Karpas-422 (cell line): Measurements from ENCODE around the gene BNC2. TPM values are rescaled to one million over a fixed set of nuclear protein-coding genes. Genes with fewer than 3 reads are reported as not detected.

Source experiments
- DNase-seq: peaks from one replicate; pipeline ENCODE4 v3.0.0-alpha.2; 2015
- H2AFZ ChIP-seq: fragments of 200-600 bp; sonication (generic); 2 replicates; pipeline ENCODE4 v1.6.1; 2014; ENCODE audit warnings: antibody characterized with exemption, low read length, mixed read lengths
- H3K27ac ChIP-seq: fragments of 200-600 bp; sonication (generic); 2 replicates; pipeline ENCODE4 v1.5.1; 2014; ENCODE audit warnings: mild to moderate bottlenecking, low read length, moderate library complexity
- H3K27me3 ChIP-seq: fragments of 200-600 bp; sonication (generic); 2 replicates; pipeline ENCODE4 v1.6.1; 2014; ENCODE audit warnings: low read length, mixed read lengths
- H3K36me3 ChIP-seq: fragments of 200-600 bp; sonication (generic); 2 replicates; pipeline ENCODE4 v1.6.1; 2014; ENCODE audit warnings: low read length, mixed read lengths; ENCODE audit not compliant: insufficient read depth
- H3K4me1 ChIP-seq: fragments of 200-600 bp; sonication (generic); 2 replicates; pipeline ENCODE4 v1.6.1; 2014; ENCODE audit warnings: mild to moderate bottlenecking, low read length, mixed read lengths
- H3K4me2 ChIP-seq: fragments of 200-600 bp; sonication (generic); 2 replicates; pipeline ENCODE4 v1.6.1; 2014; ENCODE audit warnings: low read length, low read depth, mild to moderate bottlenecking; ENCODE audit not compliant: poor library complexity, severe bottlenecking
- H3K4me3 ChIP-seq: fragments of 200-600 bp; sonication (generic); 2 replicates; pipeline ENCODE4 v1.5.1; 2014; ENCODE audit warnings: mild to moderate bottlenecking, antibody characterized with exemption, low read length, mixed read lengths
- H3K79me2 ChIP-seq: fragments of 200-600 bp; sonication (generic); 2 replicates; pipeline ENCODE4 v1.6.1; 2014; ENCODE audit warnings: mild to moderate bottlenecking, low read length, mixed read lengths
- H3K9ac ChIP-seq: fragments of 200-600 bp; sonication (generic); 2 replicates; pipeline ENCODE4 v1.6.0; 2014; ENCODE audit warnings: low read length
- H3K9me2 ChIP-seq: fragments of 200-600 bp; sonication (generic), shearing (Covaris generic); replicated peaks from 2 replicates; pipeline ENCODE4 v1.6.0; 2014; ENCODE audit warnings: mild to moderate bottlenecking, low read length, moderate library complexity; ENCODE audit not compliant: insufficient read depth
- H3K9me3 ChIP-seq: fragments of 300-700, 200-600 bp; sonication (generic); 2 replicates; pipeline ENCODE4 v1.6.1; 2014; ENCODE audit warnings: low read length, mixed read lengths
- H4K20me1 ChIP-seq: fragments of 200-600 bp; sonication (generic); 2 replicates; pipeline ENCODE4 v1.6.1; 2014; ENCODE audit warnings: mild to moderate bottlenecking, antibody characterized with exemption, low read length, low read depth; ENCODE audit not compliant: insufficient read depth
- total RNA-seq: library from RNA; depleted of rRNA; stranded (reverse); fragments of >200 nt; shearing (Covaris generic); gene quantifications from 2 replicates; pipeline ENCODE4 v1.2.3, GENCODE V29; 2014; ENCODE audit warnings: low replicate concordance

Gene BNC2
- total RNA-seq, 1 experiment from 2014 or later, result not detected

GRCh38 chr9:16387382-16387781 is 483.1 kb downstream of the BNC2 start:
- no peak for DNase-seq
- Histone ChIP-seq H3K9me2 (no peaks in the 10 kb centered on the region), H3K79me2 (no peaks in the 10 kb centered on the region), H3K4me1 (no peaks in the 10 kb centered on the region), H3K4me2 (no peak overlapping the region), H4K20me1 (no peaks in the 10 kb centered on the region), H3K9ac (no peak overlapping the region), H2AFZ (no peak overlapping the region), H3K27ac (no peak overlapping the region), H3K27me3 (no peaks in the 10 kb centered on the region), H3K36me3 (no peaks in the 10 kb centered on the region), H3K4me3 (no peak overlapping the region), H3K9me3 (no peaks in the 10 kb centered on the region)

- Histone ChIP-seq H3K4me3 (no peak overlapping the region), H3K9me2 (no peaks in the 10 kb centered on the region), H3K27me3 (no peaks in the 10 kb centered on the region), H3K36me3 (no peaks in the 10 kb centered on the region), H3K4me2 (no peak overlapping the region), H3K27ac (no peak overlapping the region), H3K79me2 (no peaks in the 10 kb centered on the region), H3K9ac (no peak overlapping the region), H2AFZ (no peak overlapping the region), H3K4me1 (no peaks in the 10 kb centered on the region), H3K9me3 (no peaks in the 10 kb centered on the region), H4K20me1 (no peaks in the 10 kb centered on the region)
- no peak for DNase-seq
Measured at GRCh38 chr9:16386827-16387077, 483.7 kb downstream of the BNC2 start.

DNA sequence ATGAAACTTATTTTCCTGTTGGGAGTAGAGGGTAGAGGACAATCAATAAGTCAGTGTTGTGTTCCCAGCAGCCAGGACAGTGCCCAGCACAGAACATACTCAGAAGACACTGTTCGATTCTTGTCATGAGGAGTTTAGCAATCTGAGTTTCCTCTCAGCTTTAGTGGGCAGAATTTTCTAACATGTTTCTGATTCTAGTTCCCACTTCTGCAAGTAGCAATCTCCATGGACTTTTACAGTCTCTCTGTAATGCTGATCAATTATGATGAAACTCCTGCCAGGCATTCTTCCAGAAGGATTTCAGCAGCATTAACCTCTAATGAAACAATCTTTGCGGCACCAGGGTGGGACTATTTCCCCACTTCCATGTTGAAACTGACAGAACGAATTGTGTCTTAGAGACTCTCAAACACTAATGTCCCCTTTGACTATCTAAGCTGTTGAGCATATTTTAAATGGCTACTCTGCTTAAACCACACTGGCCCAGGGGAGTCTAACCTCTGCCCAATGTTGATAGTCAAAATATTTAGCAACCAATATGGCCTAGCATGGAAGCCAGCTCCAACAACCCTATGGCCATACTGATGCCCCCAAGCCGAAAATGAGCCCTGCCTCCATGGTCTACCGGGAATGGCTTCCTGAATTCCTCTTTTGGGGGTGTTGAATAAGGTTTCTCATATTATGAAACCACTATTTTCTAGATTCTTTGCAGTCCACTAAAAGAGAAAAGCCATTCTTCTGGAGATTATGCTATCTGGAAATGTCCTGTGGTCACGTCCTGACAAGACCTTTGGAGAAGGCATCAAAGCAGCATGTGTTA is 484.3 kb downstream of the BNC2 start:
- Histone ChIP-seq H3K4me3 (no peak overlapping the region), H3K9me2 (no peaks in the 10 kb centered on the region), H3K36me3 (no peaks in the 10 kb centered on the region), H3K9me3 (no peaks in the 10 kb centered on the region), H2AFZ (no peak overlapping the region), H3K27ac (no peak overlapping the region), H3K79me2 (no peaks in the 10 kb centered on the region), H3K27me3 (no peaks in the 10 kb centered on the region), H4K20me1 (no peaks in the 10 kb centered on the region), H3K4me1 (no peaks in the 10 kb centered on the region), H3K4me2 (no peak overlapping the region), H3K9ac (no peak overlapping the region)
- DNase-seq, result no peak

- Histone ChIP-seq H4K20me1 (no peaks in the 10 kb centered on the region), H3K9me3 (no peaks in the 10 kb centered on the region), H3K9ac (no peak overlapping the region), H3K4me2 (no peak overlapping the region), H3K79me2 (no peaks in the 10 kb centered on the region), H3K27me3 (no peaks in the 10 kb centered on the region), H3K36me3 (no peaks in the 10 kb centered on the region), H3K27ac (no peak overlapping the region), H3K9me2 (no peaks in the 10 kb centered on the region), H3K4me1 (no peaks in the 10 kb centered on the region), H3K4me3 (no peak overlapping the region), H2AFZ (no peak overlapping the region)
- DNase-seq, result no peak
Measured at GRCh38 chr9:16385590-16385989, 484.9 kb downstream of the BNC2 start.

DNA sequence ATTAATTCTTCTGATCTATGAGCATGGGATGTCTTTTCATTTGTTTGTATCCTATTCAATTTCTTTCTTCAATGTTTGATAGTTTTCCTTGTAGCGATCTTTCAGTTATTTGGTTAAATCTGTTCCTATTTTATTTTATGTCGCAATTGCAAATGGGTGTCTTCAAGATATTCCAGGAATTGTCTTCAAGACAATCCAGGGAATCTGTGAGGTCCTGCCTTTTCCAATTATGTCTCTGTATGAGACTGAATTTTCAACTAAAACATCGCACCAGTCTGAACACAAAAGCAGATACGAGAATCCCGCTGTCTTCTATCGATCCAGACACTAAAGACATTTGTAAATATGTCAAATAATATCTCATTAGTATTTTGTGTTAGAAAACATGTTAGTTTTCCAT is 485.5 kb downstream of the BNC2 start:
- H3K9me2 ChIP-seq, result no peaks in the 10 kb centered on the region

GRCh38 chr9:16377311-16377710 is 493.2 kb downstream of the BNC2 start:
- Histone ChIP-seq H3K4me3 (no peak overlapping the region), H3K9me3 (no peaks in the 10 kb centered on the region), H3K27me3 (no peaks in the 10 kb centered on the region), H3K79me2 (no peaks in the 10 kb centered on the region), H2AFZ (no peak overlapping the region), H3K36me3 (no peaks in the 10 kb centered on the region), H3K4me2 (no peak overlapping the region), H3K9me2 (no peaks in the 10 kb centered on the region), H4K20me1 (no peaks in the 10 kb centered on the region; the same call in 1 of the 2 replicates), H3K4me1 (peaks cover 1% of the 10 kb centered on the region), H3K27ac (no peak overlapping the region), H3K9ac (no peak overlapping the region)
- no peak for DNase-seq

More for the DNA sequence above, 485.5 kb downstream of the BNC2 start:
- Histone ChIP-seq H3K9ac (no peak overlapping the region), H3K4me2 (no peak overlapping the region), H3K27ac (no peak overlapping the region), H3K4me1 (no peaks in the 10 kb centered on the region), H4K20me1 (no peaks in the 10 kb centered on the region), H3K27me3 (no peaks in the 10 kb centered on the region), H3K36me3 (no peaks in the 10 kb centered on the region), H2AFZ (no peak overlapping the region), H3K4me3 (no peak overlapping the region), H3K79me2 (no peaks in the 10 kb centered on the region), H3K9me3 (no peaks in the 10 kb centered on the region)
- DNase-seq, result no peak

DNA sequence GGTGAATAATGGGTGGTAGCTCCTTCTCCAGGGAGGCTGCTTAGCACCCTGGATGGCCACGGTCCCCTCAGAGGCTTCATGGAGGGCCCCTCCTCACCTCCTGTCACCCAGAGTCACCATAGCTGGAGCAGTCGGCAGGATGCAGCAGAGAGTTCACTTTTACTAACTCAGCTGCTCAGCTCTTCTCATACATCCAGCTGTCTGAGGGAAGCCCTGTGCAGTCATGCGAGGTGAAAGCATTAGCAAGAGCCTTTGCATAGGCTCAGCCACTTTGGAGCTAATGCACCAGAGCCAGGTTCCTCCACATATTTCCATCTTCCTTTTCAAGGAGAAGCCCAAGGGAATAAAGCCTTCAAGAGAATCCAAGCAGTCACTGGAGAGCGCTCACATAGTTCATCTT is 499.2 kb downstream of the BNC2 start:
- no peaks in the 10 kb centered on the region for H3K36me3 ChIP-seq
- peak; percentile 92 for DNase-seq
- H3K9me2 ChIP-seq, result no peaks in the 10 kb centered on the region

DNA sequence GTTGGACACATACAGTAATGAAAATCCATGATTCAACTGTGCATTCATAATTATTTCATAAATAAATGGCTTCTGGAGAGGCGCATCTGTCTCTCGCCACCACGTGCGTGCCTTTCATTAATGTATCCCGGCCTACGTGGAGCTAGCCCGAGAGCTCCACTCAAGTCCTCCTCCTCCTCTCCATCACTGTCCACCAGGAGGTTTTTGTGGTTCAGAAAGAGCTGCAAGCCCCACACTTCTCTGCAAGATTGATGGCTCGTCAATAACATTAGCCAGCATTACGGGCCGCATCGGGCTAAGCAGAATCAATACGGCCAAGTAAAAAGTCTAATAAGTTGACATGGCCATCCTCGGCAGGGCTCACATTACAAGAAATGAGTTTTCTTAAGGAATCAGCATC is 499.8 kb downstream of the BNC2 start:
- Histone ChIP-seq H3K9ac (no peak overlapping the region), H3K4me2 (peak overlapping the region; percentile 35), H3K36me3 (no peaks in the 10 kb centered on the region), H3K9me2 (no peaks in the 10 kb centered on the region), H3K9me3 (no peaks in the 10 kb centered on the region), H2AFZ (no peak overlapping the region), H3K79me2 (no peaks in the 10 kb centered on the region), H3K4me1 (peaks cover 58% of the 10 kb centered on the region), H3K4me3 (no peak overlapping the region), H3K27ac (no peak overlapping the region), H3K27me3 (no peaks in the 10 kb centered on the region), H4K20me1 (no peaks in the 10 kb centered on the region; the same call in 1 of the 2 replicates)
- no peak for DNase-seq

More for the DNA sequence above, 499.2 kb downstream of the BNC2 start:
- no peaks in the 10 kb centered on the region; the same call in 1 of the 2 replicates for H4K20me1 ChIP-seq
- no peaks in the 10 kb centered on the region for H3K9me3 ChIP-seq
- H3K27me3 ChIP-seq, result no peaks in the 10 kb centered on the region
- H2AFZ ChIP-seq, result no peak overlapping the region
- no peaks in the 10 kb centered on the region for H3K79me2 ChIP-seq
- H3K4me3 ChIP-seq, result no peak overlapping the region
- H3K4me1 ChIP-seq, result peaks cover 58% of the 10 kb centered on the region
- no peak overlapping the region for H3K27ac ChIP-seq
- H3K9ac ChIP-seq, result no peak overlapping the region
- H3K4me2 ChIP-seq, result peak overlapping the region; percentile 35
